Measurements from ENCODE around the gene ZNF658.
"Not testable (repeated sequence)": the region's sequence is repeated elsewhere in the genome, so short reads cannot be mapped to it uniquely, and the experiment has no call there.

Gene ZNF658

GRCh38 chr9:66900490-66901131 is at the start of gene ZNF658:
TSS of gene ZNF658 (plus strand) at chr9:66900725. CDS start at chr9:66903562, 2,837 bp downstream.
- DNase-seq, result not testable (repeated sequence)

- not testable (repeated sequence) for DNase-seq
Observed at GRCh38 chr9:66861732-66862131, 38.8 kb upstream of the ZNF658 start.

GRCh38 chr9:66868660-66869059 is 31.9 kb upstream of the ZNF658 start:
- DNase-seq, result not testable (repeated sequence)

- DNase-seq, result not testable (repeated sequence)
Observed at GRCh38 chr9:66880605-66881004, 19.9 kb upstream of the ZNF658 start.

GRCh38 chr9:66881847-66882246 is 18.7 kb upstream of the ZNF658 start:
- not testable (repeated sequence) for DNase-seq

- DNase-seq, result not testable (repeated sequence)
Observed at GRCh38 chr9:66890334-66890733, 10.2 kb upstream of the ZNF658 start.

- not testable (repeated sequence) for DNase-seq
Observed at GRCh38 chr9:66901141-66901540, 616 bp downstream of the ZNF658 start.

- not testable (repeated sequence) for DNase-seq
Observed at GRCh38 chr9:66909560-66909959, 9.0 kb downstream of the ZNF658 start.

GRCh38 chr9:66920072-66920471 is 19.5 kb downstream of the ZNF658 start:
- DNase-seq, result not testable (repeated sequence)

- DNase-seq, result not testable (repeated sequence)
Observed at GRCh38 chr9:66936194-66936870, 35.8 kb downstream of the ZNF658 start.

- DNase-seq, result not testable (repeated sequence)
Observed at GRCh38 chr9:66937662-66938061, 37.1 kb downstream of the ZNF658 start.

- not testable (repeated sequence) for DNase-seq
Observed at GRCh38 chr9:66938322-66938721, 37.8 kb downstream of the ZNF658 start.

GRCh38 chr9:66939878-66940830 is 39.6 kb downstream of the ZNF658 start:
- DNase-seq, result not testable (repeated sequence)

- not testable (repeated sequence) for DNase-seq
Observed at GRCh38 chr9:66942400-66943155, 42.1 kb downstream of the ZNF658 start.

- not testable (repeated sequence) for DNase-seq
Observed at GRCh38 chr9:66952576-66952975, 52.1 kb downstream of the ZNF658 start.
